ENCODE measurements around the gene CDH11.

CDH11 gene

GRCh38 chr16:64989050-64989449 is 132.8 kb downstream of the CDH11 start:
- no peaks in the 10 kb centered on the region for H3K9me2 ChIP-seq (replicated peaks; ENCODE audit: low read depth, low read length)
- no peaks in the 10 kb centered on the region for H3F3A ChIP-seq (ENCODE audit: low read depth)
- H3K79me2 ChIP-seq (ENCODE audit: insufficient read depth, low read length), result no peaks in the 10 kb centered on the region
- no peaks in the 10 kb centered on the region for H3K36me3 ChIP-seq (ENCODE audit: insufficient read depth, low read length)
- no peak overlapping the region for H3K4me2 ChIP-seq (ENCODE audit: low read depth, low read length, poor library complexity, severe bottlenecking)
- TF ChIP-seq CTCF (conservative IDR thresholded peaks at IDR 0.05; ENCODE audit: low read length) (no peak), EZH2phosphoT487 (IDR thresholded peaks at IDR 0.05; ENCODE audit: borderline replicate concordance) (no peak)
- no peak overlapping the region for H3K4me3 ChIP-seq (ENCODE audit: low read length, poor library complexity, severe bottlenecking)
- no peak overlapping the region for H2AFZ ChIP-seq (ENCODE audit: low read length)
- H3K9me3 ChIP-seq (ENCODE audit: insufficient read depth, low read depth, low read length), result 0 out of 2 replicates have a peak, but pooled peaks cover 3% of the 10 kb centered on the region
- H3K4me1 ChIP-seq (ENCODE audit: insufficient read depth, low read length, poor library complexity, severe bottlenecking), result no peaks in the 10 kb centered on the region
- H4K20me1 ChIP-seq (ENCODE audit: insufficient read depth, low read length, poor library complexity, severe bottlenecking), result no peaks in the 10 kb centered on the region
- H3K9ac ChIP-seq (ENCODE audit: low read depth, low read length, poor library complexity, severe bottlenecking), result no peak overlapping the region
- no peaks in the 10 kb centered on the region for H3K27me3 ChIP-seq (ENCODE audit: insufficient read depth, low read length, poor library complexity, severe bottlenecking)

- Histone ChIP-seq H3K9ac (ENCODE audit: low read depth, low read length, poor library complexity, severe bottlenecking) (no peak overlapping the region), H3K4me3 (ENCODE audit: low read length, poor library complexity, severe bottlenecking) (no peak overlapping the region), H3K36me3 (ENCODE audit: insufficient read depth, low read length) (no peaks in the 10 kb centered on the region), H3F3A (ENCODE audit: low read depth) (no peaks in the 10 kb centered on the region), H3K9me3 (ENCODE audit: insufficient read depth, low read depth, low read length) (no peaks in the 10 kb centered on the region), H3K27me3 (ENCODE audit: insufficient read depth, low read length, poor library complexity, severe bottlenecking) (no peaks in the 10 kb centered on the region), H3K9me2 (replicated peaks; ENCODE audit: low read depth, low read length) (no peaks in the 10 kb centered on the region), H3K4me2 (ENCODE audit: low read depth, low read length, poor library complexity, severe bottlenecking) (no peak overlapping the region), H2AFZ (ENCODE audit: low read length) (no peak overlapping the region), H3K4me1 (ENCODE audit: insufficient read depth, low read length, poor library complexity, severe bottlenecking) (no peaks in the 10 kb centered on the region), H4K20me1 (ENCODE audit: insufficient read depth, low read length, poor library complexity, severe bottlenecking) (no peaks in the 10 kb centered on the region), H3K79me2 (ENCODE audit: insufficient read depth, low read length) (no peaks in the 10 kb centered on the region)
- peak; percentile 33 for TF ChIP-seq CTCF (conservative IDR thresholded peaks at IDR 0.05; ENCODE audit: low read length)
- no peak for TF ChIP-seq EZH2phosphoT487 (IDR thresholded peaks at IDR 0.05; ENCODE audit: borderline replicate concordance)
These were observed 137.9 kb downstream of the CDH11 start for GRCh38 chr16:64983963-64984362.

GRCh38 chr16:64983231-64983630 is 138.6 kb downstream of the CDH11 start:
- H3K36me3 ChIP-seq (ENCODE audit: insufficient read depth, low read length), result no peaks in the 10 kb centered on the region
- no peak overlapping the region for H2AFZ ChIP-seq (ENCODE audit: low read length)
- H3K9ac ChIP-seq (ENCODE audit: low read depth, low read length, poor library complexity, severe bottlenecking), result no peak overlapping the region
- H3K9me3 ChIP-seq (ENCODE audit: insufficient read depth, low read depth, low read length), result no peaks in the 10 kb centered on the region
- no peak overlapping the region for H3K4me3 ChIP-seq (ENCODE audit: low read length, poor library complexity, severe bottlenecking)
- no peak for TF ChIP-seq CTCF (conservative IDR thresholded peaks at IDR 0.05; ENCODE audit: low read length)
- no peak for TF ChIP-seq EZH2phosphoT487 (IDR thresholded peaks at IDR 0.05; ENCODE audit: borderline replicate concordance)
- H3K4me2 ChIP-seq (ENCODE audit: low read depth, low read length, poor library complexity, severe bottlenecking), result no peak overlapping the region
- H4K20me1 ChIP-seq (ENCODE audit: insufficient read depth, low read length, poor library complexity, severe bottlenecking), result no peaks in the 10 kb centered on the region
- no peaks in the 10 kb centered on the region for H3K4me1 ChIP-seq (ENCODE audit: insufficient read depth, low read length, poor library complexity, severe bottlenecking)
- no peaks in the 10 kb centered on the region for H3K9me2 ChIP-seq (replicated peaks; ENCODE audit: low read depth, low read length)
- no peaks in the 10 kb centered on the region for H3F3A ChIP-seq (ENCODE audit: low read depth)
- H3K79me2 ChIP-seq (ENCODE audit: insufficient read depth, low read length), result no peaks in the 10 kb centered on the region
- no peaks in the 10 kb centered on the region for H3K27me3 ChIP-seq (ENCODE audit: insufficient read depth, low read length, poor library complexity, severe bottlenecking)

Measured in Loucy (cell line).